HG03139 (cell line): ENCODE results near the gene SSR2.
A peak's percentile ranks its signal among the peaks of the same experiment; 100 is the strongest.

Experiments
- ATAC-seq: cut with Tn5 transposase; IDR thresholded peaks from one replicate; pipeline ENCODE4 v1.9.1; 2021; ENCODE audit not compliant: unreplicated experiment

SSR2 gene

DNA sequence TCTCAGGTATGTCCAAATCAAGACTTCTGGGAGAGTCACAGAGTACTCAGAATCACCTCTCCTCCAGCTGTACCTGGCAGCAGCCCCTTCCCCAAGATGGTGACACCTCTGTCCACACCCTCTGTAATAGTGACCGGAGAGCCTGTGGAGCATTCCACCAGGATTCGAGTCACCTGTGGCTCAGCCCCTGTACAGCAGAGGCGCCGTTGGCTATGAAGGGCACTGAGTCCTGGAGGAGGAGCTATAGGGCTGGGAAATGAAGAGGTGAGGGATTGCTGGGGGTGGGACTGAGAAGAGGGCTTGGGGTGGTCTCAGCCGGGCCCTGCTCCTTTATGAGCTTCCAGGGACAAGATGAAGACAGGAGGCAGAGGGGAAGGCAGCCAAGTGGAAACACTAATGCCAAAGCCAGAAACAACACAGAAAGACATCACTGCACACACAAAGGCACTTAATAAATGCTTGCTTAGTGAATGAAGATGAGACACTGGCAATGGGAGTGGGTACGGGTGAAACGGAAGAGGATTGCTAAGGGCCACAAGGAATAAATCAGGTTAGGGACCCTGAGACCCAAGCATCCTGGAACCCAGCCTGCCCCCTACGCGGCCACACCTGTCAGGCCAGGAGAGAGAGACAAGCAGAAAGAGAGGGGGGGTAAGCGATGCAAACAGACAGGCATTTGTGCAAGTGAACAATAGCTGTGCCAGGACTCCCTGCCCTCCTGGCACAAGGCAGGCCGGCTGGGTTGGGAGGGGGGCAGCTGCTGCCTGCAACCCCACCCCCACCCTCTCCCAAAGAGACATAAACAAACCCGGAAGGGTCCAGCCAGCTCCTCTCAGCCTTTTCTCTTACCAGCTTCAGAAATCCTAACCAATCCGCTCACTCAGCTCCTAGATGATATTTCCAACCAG, 46.3 kb downstream of the SSR2 start:
- ATAC-seq, result no peak

GRCh38 chr1:155973723-155974122, 47.0 kb downstream of the SSR2 start:
- no peak for ATAC-seq

- no peak for ATAC-seq
These were observed 48.6 kb downstream of the SSR2 start for GRCh38 chr1:155971910-155972809.

DNA sequence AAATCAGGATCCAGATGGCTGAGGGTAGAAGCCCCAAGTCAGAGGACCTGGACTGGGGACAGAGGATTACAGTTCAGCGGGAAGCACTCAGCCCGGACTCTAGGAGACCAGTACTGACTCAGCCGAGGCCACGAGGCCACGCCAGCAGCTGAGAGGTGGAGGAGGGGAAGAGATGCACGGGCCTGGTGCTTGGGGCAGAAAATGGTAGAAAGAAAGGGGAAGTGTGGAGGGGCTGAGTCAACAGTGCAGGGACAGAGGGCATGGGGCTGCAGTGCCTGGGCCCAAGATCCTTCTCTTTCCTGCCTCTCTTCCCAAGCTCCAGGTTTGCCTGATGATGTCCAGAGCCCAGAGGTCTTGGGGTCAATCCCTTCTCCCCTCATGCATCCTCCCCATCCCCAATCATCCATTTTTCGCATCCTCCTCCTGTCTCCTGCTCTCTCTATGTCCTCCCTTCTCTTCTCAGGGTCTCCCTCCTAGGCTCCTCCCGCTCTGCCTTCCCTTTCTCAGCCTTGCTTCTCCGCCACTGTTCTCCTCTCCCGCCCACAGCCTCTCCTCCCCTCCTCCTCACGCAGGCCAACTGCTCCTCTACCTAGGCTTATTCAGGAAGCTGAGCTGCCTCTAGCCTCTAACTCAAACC, 50.1 kb downstream of the SSR2 start:
- peak; percentile 51 for ATAC-seq

DNA sequence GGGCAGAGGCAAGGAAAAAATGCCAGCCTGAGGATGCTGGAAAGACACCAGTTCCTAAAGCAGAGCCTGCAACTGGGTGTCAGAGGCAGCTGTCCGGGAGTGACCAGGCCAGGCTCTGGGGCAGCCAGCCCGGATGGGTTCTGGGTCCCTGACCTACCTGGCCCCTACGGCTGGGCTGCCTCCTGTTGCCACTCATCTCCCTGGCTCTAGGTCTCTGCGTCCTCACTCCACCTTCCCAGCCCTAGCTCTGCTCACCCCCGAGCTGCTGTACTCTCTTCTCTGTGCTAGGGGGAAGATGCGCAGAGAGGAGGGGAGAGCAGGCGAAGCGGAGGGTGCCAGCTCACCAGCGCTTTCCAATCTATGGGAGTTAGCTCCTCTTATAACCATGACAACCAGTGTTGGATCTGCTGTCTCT, 51.4 kb downstream of the SSR2 start:
- ATAC-seq, result no peak

DNA sequence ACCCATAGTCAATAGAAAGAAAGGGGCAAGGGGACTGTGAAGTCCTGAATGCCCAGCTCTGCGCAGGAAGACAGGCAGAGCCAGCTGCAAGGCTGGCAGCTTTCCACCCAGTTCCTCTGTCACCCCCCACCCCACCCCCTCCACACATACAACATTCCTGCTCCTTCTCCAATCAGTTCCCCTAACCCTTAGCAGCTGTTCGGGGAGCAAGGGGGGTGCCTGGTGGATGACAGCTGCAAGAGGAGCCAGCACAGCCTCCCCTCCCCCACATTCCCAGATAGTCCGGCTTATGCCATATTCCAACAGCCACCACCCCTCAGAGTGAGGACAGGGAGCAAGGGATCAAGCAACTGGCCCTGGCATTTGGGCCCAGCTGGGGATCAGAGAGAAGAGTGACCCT, 52.1 kb downstream of the SSR2 start:
- no peak for ATAC-seq

DNA sequence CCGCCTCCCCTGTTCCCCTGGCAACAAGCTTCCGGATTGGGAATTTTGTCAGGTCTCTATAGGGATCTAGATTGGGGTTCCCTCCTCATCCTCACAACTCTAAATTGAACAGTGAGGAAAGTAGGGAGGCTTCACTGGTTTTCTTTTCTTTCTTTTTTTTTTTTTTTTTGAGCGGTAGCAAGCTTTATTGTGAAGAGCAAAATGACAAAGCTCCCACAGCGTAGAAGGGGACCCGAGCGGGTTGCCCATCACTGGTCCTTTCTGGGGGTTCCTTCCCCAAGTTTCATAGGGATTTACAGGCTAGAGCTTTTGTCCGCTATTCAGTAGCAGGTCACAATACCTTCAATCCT, 52.7 kb downstream of the SSR2 start:
- no peak for ATAC-seq

GRCh38 chr1:155967341-155968050, 53.3 kb downstream of the SSR2 start:
- ATAC-seq, result no peak

DNA sequence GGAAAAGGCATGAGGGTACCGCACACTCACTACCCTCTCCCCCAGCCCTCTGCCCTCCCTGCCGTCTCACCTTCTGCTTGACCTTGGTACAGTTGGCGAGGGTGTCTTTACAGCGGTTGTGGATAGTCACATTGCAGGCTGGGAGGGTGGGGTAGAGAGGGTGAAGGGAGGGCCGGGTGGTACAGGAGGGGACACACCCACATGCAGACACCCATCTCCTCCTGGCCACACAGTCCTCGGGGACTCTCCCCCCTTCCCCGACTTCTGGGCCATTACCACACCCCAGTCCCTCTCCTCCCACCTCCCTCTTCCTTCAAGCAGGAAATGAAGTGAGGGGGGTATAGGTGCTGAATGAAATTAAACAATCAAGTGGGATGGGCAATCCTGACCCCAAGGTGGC, 54.0 kb downstream of the SSR2 start:
- no peak for ATAC-seq

DNA sequence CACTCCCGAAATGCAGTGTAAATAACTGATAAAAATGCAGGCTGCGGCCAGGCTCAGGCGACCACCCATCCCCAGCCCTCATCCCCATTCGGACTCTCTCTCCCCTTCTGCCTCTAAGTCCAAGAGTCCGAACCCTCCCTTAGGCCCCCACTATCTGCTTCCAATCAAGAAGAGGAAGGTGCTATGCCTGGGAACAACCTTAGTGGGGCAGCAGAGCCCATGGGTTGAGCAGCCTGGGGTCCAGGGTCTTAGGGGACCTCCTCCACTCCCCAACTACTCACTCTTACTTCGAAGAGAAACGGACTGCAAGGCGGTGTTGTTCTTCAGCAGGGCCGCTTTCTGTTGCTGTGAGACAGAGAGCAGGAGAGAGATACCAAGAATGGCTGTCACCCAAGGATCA, 54.6 kb downstream of the SSR2 start:
- no peak for ATAC-seq

DNA sequence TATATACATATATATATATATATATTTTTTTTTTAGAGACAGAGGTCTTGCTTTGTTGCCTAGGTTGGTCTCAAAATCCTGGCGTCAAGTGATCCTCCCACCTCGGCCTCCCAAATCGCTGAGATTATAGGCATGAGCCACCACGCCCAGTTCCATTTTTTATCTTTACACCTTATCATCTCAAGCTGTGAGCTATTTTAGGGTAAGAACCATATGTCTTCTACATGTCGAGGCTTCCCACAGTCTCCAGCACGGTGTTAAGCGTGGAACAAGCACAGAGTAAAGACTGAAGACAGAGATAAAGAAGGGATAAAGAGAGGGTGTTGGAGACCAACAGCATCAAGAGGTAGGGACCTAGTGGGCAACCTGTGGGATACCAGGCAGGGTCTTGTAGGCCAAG, 56.6 kb downstream of the SSR2 start:
- no peak for ATAC-seq

DNA sequence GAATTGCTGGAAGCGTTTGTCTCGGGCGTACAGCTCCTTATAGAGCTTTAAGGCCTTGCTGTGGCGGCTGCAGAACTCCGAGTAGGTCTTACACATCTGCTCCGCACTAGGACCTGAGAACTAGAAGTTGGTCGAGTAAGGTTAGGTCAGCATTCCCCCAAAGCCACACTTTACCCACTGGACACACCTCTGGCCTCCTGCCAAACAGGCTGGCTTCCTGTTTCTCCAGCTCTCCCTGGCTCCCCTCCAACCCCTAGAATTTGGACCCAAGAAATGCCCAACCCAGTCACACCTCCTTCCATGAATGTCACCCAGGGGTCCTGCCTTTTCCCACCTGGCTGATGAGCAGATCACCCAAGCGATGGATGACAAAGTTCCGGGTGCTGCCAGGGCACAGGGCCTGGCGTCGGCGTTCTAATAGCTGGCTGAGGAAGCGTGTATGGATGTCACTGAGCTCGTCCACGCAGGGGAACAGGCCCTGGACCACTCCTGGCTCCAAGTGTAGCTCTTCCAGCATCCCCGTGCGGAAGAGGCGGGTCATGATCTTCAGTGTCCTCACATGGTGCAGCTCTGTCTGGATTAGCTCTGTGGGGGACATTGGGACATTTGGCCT, 58.0 kb downstream of the SSR2 start:
- no peak for ATAC-seq

- ATAC-seq, result no peak
These were observed 58.8 kb downstream of the SSR2 start for GRCh38 chr1:155961937-155962336.

DNA sequence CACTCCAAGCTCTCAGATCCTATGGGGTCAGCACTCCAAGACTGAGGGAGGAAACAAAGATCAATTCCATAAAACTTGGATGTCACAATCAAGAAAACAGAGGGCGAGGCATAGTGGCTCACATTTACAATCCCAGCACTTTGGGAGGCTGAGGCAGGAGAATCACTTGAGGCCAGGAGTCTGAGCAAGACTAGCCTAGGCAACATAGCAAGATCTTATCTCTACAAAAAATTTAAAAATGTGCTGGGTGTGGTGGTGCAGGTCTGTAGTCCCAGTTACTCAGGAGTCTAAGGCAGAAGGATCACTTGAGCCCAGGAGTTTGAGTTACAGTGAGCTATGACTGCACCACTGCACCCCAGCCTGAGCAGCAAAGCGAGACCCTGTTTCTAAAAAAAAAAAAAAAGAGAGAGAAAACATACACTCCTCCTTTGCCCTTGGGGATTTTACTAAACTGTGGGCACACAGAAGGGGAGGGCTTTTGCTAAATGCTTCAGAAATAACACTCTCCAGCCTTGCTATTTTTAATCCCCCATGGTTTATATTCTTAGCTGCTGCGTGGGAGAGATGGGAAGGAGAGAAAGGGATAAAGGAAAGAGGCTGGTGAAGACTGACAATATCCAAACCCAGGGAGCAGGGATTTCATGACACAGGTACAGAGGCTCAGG, 60.5 kb downstream of the SSR2 start:
- no peak for ATAC-seq
